Renal cortical epithelial cell (primary cell): ENCODE data around the gene CD109. TPM values are rescaled to one million over a fixed set of nuclear protein-coding genes. Genes with fewer than 3 reads are reported as not detected.
A peak's percentile ranks its signal among the peaks of the same experiment; 100 is the strongest.
"Not testable (repeated sequence)": the region's sequence is repeated elsewhere in the genome, so short reads cannot be mapped to it uniquely, and the experiment has no call there.

Experiments used
- DNase-seq: peaks from one replicate; pipeline ENCODE4 v3.0.0-alpha.2; 2011; ENCODE audit warnings: low read depth
- total RNA-seq: library from RNA; depleted of rRNA; stranded (reverse); fragments of >200 nt; gene quantifications from 2 replicates; pipeline ENCODE4 v1.2.3, GENCODE V29; 2014

Gene CD109
- total RNA-seq, 1 donor from 2014 or later = 29.8 TPM

- no peak for DNase-seq
Observed at GRCh38 chr6:73790574-73790973, 94.6 kb downstream of the CD109 start.

GRCh38 chr6:73791336-73791735 is 95.3 kb downstream of the CD109 start:
- DNase-seq = no peak

GRCh38 chr6:73792738-73793137 is 96.7 kb downstream of the CD109 start:
- no peak for DNase-seq

- DNase-seq = no peak
Observed at GRCh38 chr6:73796881-73797280, 100.9 kb downstream of the CD109 start.

GRCh38 chr6:73797861-73798260 is 101.9 kb downstream of the CD109 start:
- DNase-seq = peak; percentile 8

- peak; percentile 72 for DNase-seq
Observed at GRCh38 chr6:73798592-73798991, 102.6 kb downstream of the CD109 start.

GRCh38 chr6:73800997-73801396 is 105.0 kb downstream of the CD109 start:
- DNase-seq = no peak

GRCh38 chr6:73801652-73802268 is 105.8 kb downstream of the CD109 start:
- no peak for DNase-seq

GRCh38 chr6:73802366-73802765 is 106.4 kb downstream of the CD109 start:
- DNase-seq = no peak

GRCh38 chr6:73803562-73804241 is 107.7 kb downstream of the CD109 start:
- DNase-seq = peak; percentile 62

- not testable (repeated sequence) for DNase-seq
Observed at GRCh38 chr6:73805221-73805620, 109.2 kb downstream of the CD109 start.

- not testable (repeated sequence) for DNase-seq
Observed at GRCh38 chr6:73805982-73806381, 110.0 kb downstream of the CD109 start.

- no peak for DNase-seq
Observed at GRCh38 chr6:73811706-73812105, 115.7 kb downstream of the CD109 start.

GRCh38 chr6:73817253-73817652 is 121.2 kb downstream of the CD109 start:
- no peak for DNase-seq

GRCh38 chr6:73823046-73823735 is 127.2 kb downstream of the CD109 start:
- DNase-seq = no peak

GRCh38 chr6:73823832-73824231 is 127.8 kb downstream of the CD109 start:
- DNase-seq = no peak

- no peak for DNase-seq
Observed at GRCh38 chr6:73826571-73826970, 130.6 kb downstream of the CD109 start.

- no peak for DNase-seq
Observed at GRCh38 chr6:73830119-73830518, 134.1 kb downstream of the CD109 start.

GRCh38 chr6:73832313-73832712 is 136.3 kb downstream of the CD109 start:
- no peak for DNase-seq

GRCh38 chr6:73844696-73845095 is 148.7 kb downstream of the CD109 start:
- not testable (repeated sequence) for DNase-seq

GRCh38 chr6:73851048-73851447 is 155.0 kb downstream of the CD109 start:
- DNase-seq = not testable (repeated sequence)

- peak; percentile 50 for DNase-seq
Observed at GRCh38 chr6:73854998-73855718, 159.2 kb downstream of the CD109 start.
